K562 (cell line): ENCODE data around the gene TCOF1. TPM values are rescaled to one million over a fixed set of nuclear protein-coding genes. Genes with fewer than 3 reads are reported as not detected.
A peak's percentile ranks its signal among the peaks of the same experiment; 100 is the strongest.

Source experiments
- ARID2 ChIP-seq: fragments of 450-650 bp; IDR thresholded peaks from 2 replicates; pipeline ENCODE4 v1.6.1; 2017; ENCODE audit warnings: antibody characterized with exemption, mild to moderate bottlenecking
- ATF1 ChIP-seq, 2 experiments: fragments of 450-650 bp in 1 of 2; IDR thresholded peaks; 2 replicates each; pipeline ENCODE4 v1.6.1; 2016; ENCODE audit warnings: missing compliant biosample characterization in 1 of 2, missing genetic modification characterization in 1 of 2
- ATF7 ChIP-seq: fragments of 450-650 bp; IDR thresholded peaks from 2 replicates; pipeline ENCODE4 v1.7.1; 2014; ENCODE audit warnings: mild to moderate bottlenecking, moderate library complexity
- BHLHE40 ChIP-seq: IDR thresholded peaks from 2 replicates; pipeline ENCODE4 v1.6.1; 2011; ENCODE audit warnings: low read length, improper control_type of control experiment
- CREM ChIP-seq: IDR thresholded peaks from 2 replicates; pipeline ENCODE4 v1.6.1; 2014; ENCODE audit warnings: antibody characterized with exemption, low read depth
- DIDO1 ChIP-seq: fragments of 450-650 bp; IDR thresholded peaks from 2 replicates; pipeline ENCODE4 v1.6.1; 2016; ENCODE audit warnings: low read depth, missing biosample characterization, missing genetic modification characterization
- FOSL1 ChIP-seq: fragments of 200-800 bp; sonication (Bioruptor generic); conservative IDR thresholded peaks from 2 replicates; pipeline ENCODE4 v1.6.1; 2016; ENCODE audit warnings: missing genetic modification characterization, missing compliant biosample characterization
- FUS ChIP-seq: fragments of 200-400 bp; formaldehyde crosslinking; optimal IDR thresholded peaks from 2 replicates; pipeline ENCODE3; 2017; ENCODE audit warnings: low read depth, low read length
- JUND ChIP-seq, 2 experiments: IDR thresholded peaks; 2 replicates in 1 of 2; 3 replicates in 1 of 2; pipeline ENCODE4 v1.6.1; 2011; ENCODE audit warnings: borderline replicate concordance in 2 of 2, low read depth in 2 of 2, low read length in 2 of 2, improper control_type of control experiment in 1 of 2, missing biosample characterization in 1 of 2, missing genetic modification characterization in 1 of 2, missing genetic modification reagents in 1 of 2
- L3MBTL2 ChIP-seq: fragments of 450-650 bp; IDR thresholded peaks from 2 replicates; pipeline ENCODE4 v1.6.1; 2016; ENCODE audit warnings: mild to moderate bottlenecking, moderate library complexity
- STAT5B ChIP-seq: fragments of 250-450 bp; sonication (Bioruptor Pico); IDR thresholded peaks from 2 replicates; pipeline ENCODE4 v1.8.0; 2021; ENCODE audit warnings: mild to moderate bottlenecking, inconsistent platforms
- YY1 ChIP-seq, 3 experiments: IDR thresholded peaks; 2 replicates each; pipeline ENCODE4 v1.6.1; 2011; ENCODE audit warnings: low read length in 2 of 3, mild to moderate bottlenecking in 2 of 3, moderate library complexity in 2 of 3, borderline replicate concordance in 1 of 3, control low read depth in 1 of 3, low read depth in 1 of 3; ENCODE audit not compliant: insufficient read depth in 3 of 3, insufficient replicate concordance in 2 of 3, control insufficient read depth in 1 of 3, insufficient read length in 1 of 3; ENCODE audit errors: extremely low read depth in 1 of 3
- ZFP36 ChIP-seq: fragments of 150-350 bp; IDR thresholded peaks from 2 replicates; pipeline ENCODE4 v1.6.1; 2018; ENCODE audit warnings: low read length, low read depth; ENCODE audit not compliant: partially characterized antibody
- polyA plus RNA-seq, 8 experiments: library from polyadenylated mRNA; depleted of rRNA in 4 of 8; stranded (reverse) in 5 of 8; unstranded in 3 of 8; fragments of >200 nt; fragmentation: Nextera tagmentation in 2 of 8; fragmentation: Illumina TruSeq in 1 of 8; extraction: Ambion mirVana in 2 of 8; extraction: Trizol in 1 of 8; gene quantifications; 2 replicates each; pipeline versions ENCODE4 v1.2.1 to v1.2.3, GENCODE V29; 2011 to 2014; ENCODE audit warnings: inconsistent platforms in 1 of 8, missing spikeins in 1 of 8
- total RNA-seq, 7 experiments: library from RNA; depleted of rRNA in 6 of 7; stranded (reverse); fragments of >200 nt in 6 of 7; fragmentation: Illumina TruSeq in 2 of 7; extraction: Trizol in 2 of 7; gene quantifications; 2 replicates each; pipeline versions ENCODE4 v1.2.1 to v1.2.3, GENCODE V29; 2011 to 2021; ENCODE audit warnings: low replicate concordance in 1 of 7
- TF ChIP-seq, protein P1 (sequence below), 3 experiments: IDR thresholded peaks in 2 of 3; conservative IDR thresholded peaks in 1 of 3; 2 replicates each; pipeline ENCODE4 v1.5.1; 2011 to 2012; ENCODE audit warnings: low read length in 3 of 3, mild to moderate bottlenecking in 3 of 3, control low read depth in 2 of 3, improper control_type of control experiment in 1 of 3, inconsistent platforms in 1 of 3, low read depth in 1 of 3, mixed read lengths in 1 of 3, moderate library complexity in 1 of 3; ENCODE audit not compliant: insufficient read depth in 2 of 3
- TF ChIP-seq, protein P2 (sequence below): fragments of 250-450 bp; sonication (Bioruptor Pico); IDR thresholded peaks from 2 replicates; pipeline ENCODE4 v1.5.0; 2022; ENCODE audit warnings: mild to moderate bottlenecking

Gene TCOF1
- total and polyA plus RNA-seq, 9 of the 15 experiments (the other 6 are each of a cell fraction or from before 2014, with no cell fraction given), result 9.8 to 134 (median 61.7) TPM

DNA sequence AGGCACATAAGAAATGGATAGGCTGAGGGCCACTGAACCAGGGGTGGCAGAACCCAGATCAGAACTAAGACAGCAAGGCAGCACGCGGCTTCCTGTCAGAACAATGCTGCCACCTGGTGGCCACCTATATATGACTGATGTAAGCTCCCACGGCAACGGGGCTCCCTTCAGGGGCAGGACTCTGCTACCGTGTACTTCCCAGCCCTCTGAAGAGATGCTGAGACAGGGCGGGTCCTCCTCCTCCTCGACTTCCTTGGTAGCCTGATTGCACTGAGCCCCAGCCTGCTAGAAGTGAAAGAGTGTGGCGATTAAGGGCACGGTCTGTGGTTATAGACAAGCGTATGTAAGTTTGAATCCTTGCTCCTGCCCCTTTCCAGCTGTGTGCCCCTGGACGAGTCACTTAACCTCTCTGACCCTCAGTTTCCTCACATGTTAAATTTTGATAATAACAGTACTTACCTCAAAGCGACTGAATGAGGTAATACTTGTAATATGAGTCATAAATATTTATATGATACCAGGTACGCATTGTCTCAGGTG is 78.7 kb downstream of the TCOF1 start (continued):
- TF ChIP-seq, protein P1, sequence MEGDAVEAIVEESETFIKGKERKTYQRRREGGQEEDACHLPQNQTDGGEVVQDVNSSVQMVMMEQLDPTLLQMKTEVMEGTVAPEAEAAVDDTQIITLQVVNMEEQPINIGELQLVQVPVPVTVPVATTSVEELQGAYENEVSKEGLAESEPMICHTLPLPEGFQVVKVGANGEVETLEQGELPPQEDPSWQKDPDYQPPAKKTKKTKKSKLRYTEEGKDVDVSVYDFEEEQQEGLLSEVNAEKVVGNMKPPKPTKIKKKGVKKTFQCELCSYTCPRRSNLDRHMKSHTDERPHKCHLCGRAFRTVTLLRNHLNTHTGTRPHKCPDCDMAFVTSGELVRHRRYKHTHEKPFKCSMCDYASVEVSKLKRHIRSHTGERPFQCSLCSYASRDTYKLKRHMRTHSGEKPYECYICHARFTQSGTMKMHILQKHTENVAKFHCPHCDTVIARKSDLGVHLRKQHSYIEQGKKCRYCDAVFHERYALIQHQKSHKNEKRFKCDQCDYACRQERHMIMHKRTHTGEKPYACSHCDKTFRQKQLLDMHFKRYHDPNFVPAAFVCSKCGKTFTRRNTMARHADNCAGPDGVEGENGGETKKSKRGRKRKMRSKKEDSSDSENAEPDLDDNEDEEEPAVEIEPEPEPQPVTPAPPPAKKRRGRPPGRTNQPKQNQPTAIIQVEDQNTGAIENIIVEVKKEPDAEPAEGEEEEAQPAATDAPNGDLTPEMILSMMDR (IDR thresholded peaks at IDR 0.05 in 2 of 3, conservative IDR thresholded peaks at IDR 0.05 in 1 of 3; ENCODE audit: insufficient read depth in 2 of 3, low read depth in 1 of 3, low read length in 3 of 3), result peak; percentile 86 to 90 (median 89)
- TF ChIP-seq BHLHE40, result 0 out of 2 replicates have a peak, but pooled peaks have one; percentile 29
- TF ChIP-seq, protein P2, sequence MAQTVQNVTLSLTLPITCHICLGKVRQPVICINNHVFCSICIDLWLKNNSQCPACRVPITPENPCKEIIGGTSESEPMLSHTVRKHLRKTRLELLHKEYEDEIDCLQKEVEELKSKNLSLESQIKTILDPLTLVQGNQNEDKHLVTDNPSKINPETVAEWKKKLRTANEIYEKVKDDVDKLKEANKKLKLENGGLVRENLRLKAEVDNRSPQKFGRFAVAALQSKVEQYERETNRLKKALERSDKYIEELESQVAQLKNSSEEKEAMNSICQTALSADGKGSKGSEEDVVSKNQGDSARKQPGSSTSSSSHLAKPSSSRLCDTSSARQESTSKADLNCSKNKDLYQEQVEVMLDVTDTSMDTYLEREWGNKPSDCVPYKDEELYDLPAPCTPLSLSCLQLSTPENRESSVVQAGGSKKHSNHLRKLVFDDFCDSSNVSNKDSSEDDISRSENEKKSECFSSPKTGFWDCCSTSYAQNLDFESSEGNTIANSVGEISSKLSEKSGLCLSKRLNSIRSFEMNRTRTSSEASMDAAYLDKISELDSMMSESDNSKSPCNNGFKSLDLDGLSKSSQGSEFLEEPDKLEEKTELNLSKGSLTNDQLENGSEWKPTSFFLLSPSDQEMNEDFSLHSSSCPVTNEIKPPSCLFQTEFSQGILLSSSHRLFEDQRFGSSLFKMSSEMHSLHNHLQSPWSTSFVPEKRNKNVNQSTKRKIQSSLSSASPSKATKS, result no peak
- peak; percentile 38; the same call in 1 of the 2 replicates for TF ChIP-seq L3MBTL2
- TF ChIP-seq DIDO1 (tag), result no peak
- TF ChIP-seq YY1 (IDR thresholded peaks at IDR 0.05; ENCODE audit: borderline replicate concordance in 1 of 3, control insufficient read depth in 1 of 3, extremely low read depth in 1 of 3, insufficient read depth in 3 of 3, insufficient read length in 1 of 3, insufficient replicate concordance in 2 of 3, low read depth in 1 of 3, low read length in 2 of 3), result peak in 1 of 3 experiments; percentile 36
- no peak for TF ChIP-seq FOSL1 (tag)
- 0 out of 2 replicates have a peak, but pooled peaks have one; percentile 24 for TF ChIP-seq ATF7
- TF ChIP-seq CREM, result peak; percentile 62
- no peak for TF ChIP-seq STAT5B
- TF ChIP-seq ZFP36, result peak; percentile 78
- TF ChIP-seq ATF1 (CRISPR knock-in tag; IDR thresholded peaks at IDR 0.05), result no peak
- TF ChIP-seq ATF1 (tag; IDR thresholded peaks at IDR 0.05), result peak; percentile 20; the same call in 1 of the 2 replicates
- TF ChIP-seq ARID2, result 0 out of 2 replicates have a peak, but pooled peaks have one; percentile 22
- TF ChIP-seq JUND (IDR thresholded peaks at IDR 0.05; ENCODE audit: borderline replicate concordance, low read depth, low read length), result peak; percentile 28; the same call in 1 of the 2 replicates
- peak; percentile 20; the same call in 1 of the 3 replicates for TF ChIP-seq JUND (tag; IDR thresholded peaks at IDR 0.05; ENCODE audit: borderline replicate concordance, low read depth, low read length)
- no peak for TF ChIP-seq FUS
